Stomach (tissue), 4 donors: Measurements from ENCODE around the gene BCAR3.
"Not testable (repeated sequence)": the region's sequence is repeated elsewhere in the genome, so short reads cannot be mapped to it uniquely, and the experiment has no call there.

Experiments used
- EP300 ChIP-seq: sonication (generic); formaldehyde crosslinking; IDR thresholded peaks from one replicate; pipeline ENCODE4 v1.6.1; 2017; ENCODE audit warnings: antibody characterized with exemption
- TF ChIP-seq, protein P1 (sequence below), 7 experiments: fragments of 450-650 bp in 4 of 7; fragments of 200-600 bp in 3 of 7; sonication (generic) in 3 of 7; IDR thresholded peaks; one replicate each; pipeline ENCODE4 v1.5.1; 2016 to 2019; ENCODE audit warnings: antibody characterized with exemption in 7 of 7, control low read depth in 2 of 7, mild to moderate bottlenecking in 1 of 7

DNA sequence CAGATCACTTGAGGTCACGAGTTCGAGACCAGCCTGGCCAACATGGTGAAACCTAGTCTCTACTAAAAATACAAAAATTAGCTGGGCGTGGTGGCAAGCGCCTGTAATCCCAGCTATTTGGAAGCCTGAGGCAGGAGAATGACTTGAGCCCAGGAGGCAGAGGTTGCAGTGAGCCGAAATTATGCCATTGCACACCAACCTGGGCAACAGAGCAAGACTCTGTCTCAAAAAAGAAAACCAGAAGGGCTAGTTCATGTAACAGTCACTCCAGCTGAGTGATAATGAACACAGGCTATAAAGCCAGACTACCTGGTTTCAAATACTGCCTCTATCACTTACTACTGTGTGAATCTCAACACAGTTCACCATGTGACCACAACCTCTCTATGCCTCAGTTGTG, 31.5 kb downstream of the BCAR3 start:
- TF ChIP-seq EP300: not testable (repeated sequence)
- TF ChIP-seq, protein P1, sequence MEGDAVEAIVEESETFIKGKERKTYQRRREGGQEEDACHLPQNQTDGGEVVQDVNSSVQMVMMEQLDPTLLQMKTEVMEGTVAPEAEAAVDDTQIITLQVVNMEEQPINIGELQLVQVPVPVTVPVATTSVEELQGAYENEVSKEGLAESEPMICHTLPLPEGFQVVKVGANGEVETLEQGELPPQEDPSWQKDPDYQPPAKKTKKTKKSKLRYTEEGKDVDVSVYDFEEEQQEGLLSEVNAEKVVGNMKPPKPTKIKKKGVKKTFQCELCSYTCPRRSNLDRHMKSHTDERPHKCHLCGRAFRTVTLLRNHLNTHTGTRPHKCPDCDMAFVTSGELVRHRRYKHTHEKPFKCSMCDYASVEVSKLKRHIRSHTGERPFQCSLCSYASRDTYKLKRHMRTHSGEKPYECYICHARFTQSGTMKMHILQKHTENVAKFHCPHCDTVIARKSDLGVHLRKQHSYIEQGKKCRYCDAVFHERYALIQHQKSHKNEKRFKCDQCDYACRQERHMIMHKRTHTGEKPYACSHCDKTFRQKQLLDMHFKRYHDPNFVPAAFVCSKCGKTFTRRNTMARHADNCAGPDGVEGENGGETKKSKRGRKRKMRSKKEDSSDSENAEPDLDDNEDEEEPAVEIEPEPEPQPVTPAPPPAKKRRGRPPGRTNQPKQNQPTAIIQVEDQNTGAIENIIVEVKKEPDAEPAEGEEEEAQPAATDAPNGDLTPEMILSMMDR (IDR thresholded peaks at IDR 0.05): not testable (repeated sequence)
